LoVo (cell line): Measurements from ENCODE around the gene ZBTB22.
"Not testable (repeated sequence)": the region's sequence is repeated elsewhere in the genome, so short reads cannot be mapped to it uniquely, and the experiment has no call there.

Source experiments
- DNase-seq: peaks from one replicate; pipeline ENCODE4 v3.0.0-alpha.2; 2016; ENCODE audit warnings: low spot score

The ZBTB22 gene

GRCh38 chr6:33279971-33280511 is 37.5 kb downstream of the ZBTB22 start:
- peak; percentile 12 for DNase-seq

GRCh38 chr6:33279257-33279695 is 38.3 kb downstream of the ZBTB22 start:
- no peak for DNase-seq

- DNase-seq = no peak
Measured at GRCh38 chr6:33278810-33279209, 38.7 kb downstream of the ZBTB22 start.

- DNase-seq = no peak
Measured at GRCh38 chr6:33278392-33278741, 39.2 kb downstream of the ZBTB22 start.

GRCh38 chr6:33277663-33278391 is 39.7 kb downstream of the ZBTB22 start:
- no peak for DNase-seq

- peak; percentile 75 for DNase-seq
Measured at GRCh38 chr6:33276864-33277662, 40.5 kb downstream of the ZBTB22 start, which contains the start of gene B3GALT4. B3GALT4 (plus strand) TSS chr6:33277123; CDS start chr6:33277420, 297 bp downstream.

GRCh38 chr6:33276581-33276863 is 41.0 kb downstream of the ZBTB22 start:
- DNase-seq = no peak

- not testable (repeated sequence) for DNase-seq
Measured at GRCh38 chr6:33275795-33276580, 41.6 kb downstream of the ZBTB22 start.

GRCh38 chr6:33273924-33274902 is 43.3 kb downstream of the ZBTB22 start:
- DNase-seq = no peak

GRCh38 chr6:33273129-33273923 is 44.2 kb downstream of the ZBTB22 start:
- DNase-seq = no peak

- DNase-seq = no peak
Measured at GRCh38 chr6:33272275-33273128, 45.0 kb downstream of the ZBTB22 start.

- peak; percentile 98 for DNase-seq
Measured at GRCh38 chr6:33271468-33272274, 45.9 kb downstream of the ZBTB22 start, which contains the start of the genes RPS18 and VPS52. RPS18 (plus strand) TSS chr6:33272075; CDS start chr6:33272120, 45 bp downstream. VPS52 (minus strand) TSS chr6:33271876; CDS start chr6:33271675, 201 bp downstream.

GRCh38 chr6:33271117-33271467 is 46.5 kb downstream of the ZBTB22 start:
- DNase-seq = no peak
